ENCODE data around the gene GPR157.
"Not testable (repeated sequence)": the region's sequence is repeated elsewhere in the genome, so short reads cannot be mapped to it uniquely, and the experiment has no call there.

Gene GPR157

GRCh38 chr1:9118186-9118585 is 10.7 kb downstream of the GPR157 start:
- DNase-seq (ENCODE audit: low spot score) = no peak

GRCh38 chr1:9115351-9116205 is 13.3 kb downstream of the GPR157 start:
- DNase-seq (ENCODE audit: low spot score) = no peak

- no peak for DNase-seq (ENCODE audit: low spot score)
These were observed 15.7 kb downstream of the GPR157 start for GRCh38 chr1:9112961-9113880.

- DNase-seq (ENCODE audit: low spot score) = no peak
These were observed 16.9 kb downstream of the GPR157 start for GRCh38 chr1:9111957-9112356.

- no peak for DNase-seq (ENCODE audit: low spot score)
These were observed 17.6 kb downstream of the GPR157 start for GRCh38 chr1:9111357-9111691.

GRCh38 chr1:9110669-9111356 is 18.1 kb downstream of the GPR157 start:
- peak; percentile 79 for DNase-seq (ENCODE audit: low spot score)

DNA sequence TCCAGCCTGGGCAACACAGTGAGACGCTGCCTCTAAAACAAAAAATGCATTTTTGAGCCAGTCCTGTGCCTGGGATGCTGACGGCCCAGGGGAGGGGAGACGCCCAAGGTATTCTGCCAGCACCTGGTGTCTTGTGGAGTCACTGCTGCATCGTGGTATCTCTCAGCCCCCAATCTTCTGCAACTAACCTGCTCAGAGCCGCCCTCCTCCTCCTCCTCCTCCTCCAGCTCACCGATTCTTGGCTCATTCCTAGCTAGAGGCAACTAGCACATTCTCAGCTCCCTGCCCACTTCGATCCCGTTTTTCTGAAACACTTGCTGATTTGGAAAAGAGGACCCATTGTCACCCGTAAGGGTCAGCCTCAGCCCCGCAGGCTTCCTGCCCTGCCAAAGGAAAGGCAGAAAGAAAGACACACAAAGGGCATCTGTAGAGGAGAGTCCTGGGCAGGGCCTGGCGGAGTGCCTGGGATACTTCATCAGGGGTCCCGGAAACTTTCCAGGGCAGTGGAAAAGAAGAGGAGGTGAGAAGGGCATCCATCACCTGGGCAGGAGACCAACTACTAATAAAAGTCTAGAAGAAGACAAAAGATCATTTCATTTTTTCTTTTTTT is 20.7 kb downstream of the GPR157 start:
- DNase-seq (ENCODE audit: low spot score) = no peak

DNA sequence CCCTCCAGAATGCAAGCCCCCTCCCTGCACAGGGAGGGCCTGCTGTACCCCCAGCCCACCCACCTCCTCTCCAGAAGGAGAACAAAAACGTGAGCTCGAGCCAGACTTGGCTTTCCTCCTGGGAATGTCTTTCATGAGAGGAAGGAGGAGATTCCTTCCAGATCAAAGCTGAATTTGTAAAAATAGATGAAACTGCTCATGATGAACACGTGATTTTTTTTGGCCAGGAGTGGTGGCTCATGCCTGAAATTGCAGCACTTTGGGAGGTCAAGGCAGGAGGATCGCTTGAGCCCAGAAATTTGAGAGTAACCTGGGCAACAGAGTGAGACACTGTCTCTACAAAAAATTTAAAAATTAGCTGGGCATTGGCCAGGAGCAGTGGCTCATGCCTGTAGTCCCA is 21.8 kb downstream of the GPR157 start:
- DNase-seq (ENCODE audit: low spot score) = no peak

DNA sequence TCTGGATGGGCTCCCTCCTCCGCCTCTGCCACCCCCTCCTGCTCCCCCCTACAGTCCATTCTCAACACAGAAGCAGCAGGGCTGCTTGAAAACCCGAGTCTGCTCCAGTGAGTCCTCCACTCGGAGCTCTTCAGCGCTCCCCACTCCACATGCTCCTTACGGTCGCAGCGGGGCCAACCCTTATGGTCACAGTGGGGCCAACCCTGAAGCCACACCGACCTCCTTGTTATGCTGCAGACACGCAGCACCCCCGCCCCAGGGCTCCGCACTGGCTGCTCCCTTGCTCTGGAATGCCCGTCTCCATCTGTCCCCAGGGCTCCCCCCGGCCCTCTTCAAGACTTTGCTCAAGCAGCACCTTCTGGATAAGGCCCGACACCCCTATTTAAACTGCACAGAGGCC is 22.6 kb downstream of the GPR157 start:
- DNase-seq (ENCODE audit: low spot score) = no peak

DNA sequence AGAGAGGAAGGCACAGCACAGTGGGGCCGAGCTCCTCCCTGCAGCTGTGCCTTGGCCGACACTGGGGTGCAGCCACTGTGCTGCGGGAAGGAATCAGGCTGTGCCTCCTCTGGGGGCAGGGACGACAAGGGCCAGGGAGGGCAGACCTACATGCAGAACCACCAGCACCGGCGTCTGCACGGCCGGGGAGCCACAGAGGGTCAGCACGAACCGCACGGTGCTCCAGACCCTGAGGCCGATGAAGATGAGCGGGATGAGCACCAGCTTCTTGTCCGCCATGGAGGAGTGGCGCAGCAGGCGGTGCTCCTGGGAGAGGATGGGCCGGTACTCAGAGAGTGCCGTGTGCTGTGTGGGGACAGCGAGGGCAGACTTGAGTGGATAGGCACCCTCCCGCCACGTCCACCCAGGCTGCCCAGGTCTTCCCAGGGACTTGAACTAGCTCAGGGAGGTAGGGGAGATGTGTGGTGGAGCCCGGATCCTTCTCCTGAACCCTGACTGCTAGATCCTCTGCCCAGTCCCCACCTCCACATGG is 23.5 kb downstream of the GPR157 start:
- no peak for DNase-seq (ENCODE audit: low spot score)

DNA sequence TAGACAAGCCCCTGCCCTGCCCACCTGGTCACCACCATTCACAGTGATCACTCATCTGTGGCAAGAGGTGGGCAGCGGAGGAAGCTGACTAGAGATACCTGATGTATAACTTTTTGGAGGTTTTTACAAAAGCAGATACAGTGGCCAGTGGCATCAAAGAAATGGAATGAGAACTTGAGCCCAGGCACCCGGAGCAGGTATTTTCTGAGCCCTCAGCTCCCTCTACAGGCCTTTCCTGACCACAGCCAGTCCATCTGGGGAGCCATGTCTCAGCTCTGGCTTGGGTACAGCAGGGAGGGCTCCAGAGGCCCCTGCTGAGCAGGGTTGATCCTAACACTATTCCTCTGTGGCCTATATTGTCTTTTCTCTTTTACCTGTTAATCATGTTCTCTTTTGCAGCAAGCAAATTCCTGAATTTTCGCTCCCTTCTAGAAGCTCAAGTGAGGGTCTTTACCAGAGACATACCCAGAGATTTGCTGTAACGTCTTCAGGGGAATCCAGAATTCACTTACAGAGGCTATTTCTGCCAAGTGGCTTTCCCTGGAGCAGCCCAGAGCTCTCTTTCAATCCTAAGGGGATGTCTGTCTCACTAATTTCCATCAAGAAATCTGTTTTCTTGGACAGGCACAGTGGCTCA is 27.3 kb downstream of the GPR157 start:
- peak; percentile 60 for DNase-seq (ENCODE audit: low spot score)

GRCh38 chr1:9100471-9101043 is 28.3 kb downstream of the GPR157 start:
- DNase-seq (ENCODE audit: low spot score) = no peak

DNA sequence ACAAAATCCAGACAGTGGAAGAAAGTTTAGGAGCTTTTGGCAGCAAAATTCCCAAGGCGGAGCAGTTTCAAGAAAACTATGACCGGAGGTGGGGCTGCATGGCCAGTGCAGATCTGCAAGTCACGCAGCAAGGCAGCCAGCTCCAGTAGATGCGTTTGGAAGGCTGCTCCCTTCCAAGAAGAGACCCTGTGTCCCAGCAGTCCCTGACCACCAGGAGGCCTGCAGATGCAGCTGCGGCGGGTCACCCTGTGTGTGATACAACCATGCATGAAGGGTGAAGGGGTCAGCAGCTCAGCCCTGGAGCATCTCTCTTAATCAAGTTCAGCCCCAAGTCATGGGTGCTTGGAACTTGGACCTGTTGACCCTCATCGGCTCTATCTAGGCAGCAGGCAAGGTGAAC is 29.3 kb downstream of the GPR157 start:
- DNase-seq (ENCODE audit: low spot score) = no peak

DNA sequence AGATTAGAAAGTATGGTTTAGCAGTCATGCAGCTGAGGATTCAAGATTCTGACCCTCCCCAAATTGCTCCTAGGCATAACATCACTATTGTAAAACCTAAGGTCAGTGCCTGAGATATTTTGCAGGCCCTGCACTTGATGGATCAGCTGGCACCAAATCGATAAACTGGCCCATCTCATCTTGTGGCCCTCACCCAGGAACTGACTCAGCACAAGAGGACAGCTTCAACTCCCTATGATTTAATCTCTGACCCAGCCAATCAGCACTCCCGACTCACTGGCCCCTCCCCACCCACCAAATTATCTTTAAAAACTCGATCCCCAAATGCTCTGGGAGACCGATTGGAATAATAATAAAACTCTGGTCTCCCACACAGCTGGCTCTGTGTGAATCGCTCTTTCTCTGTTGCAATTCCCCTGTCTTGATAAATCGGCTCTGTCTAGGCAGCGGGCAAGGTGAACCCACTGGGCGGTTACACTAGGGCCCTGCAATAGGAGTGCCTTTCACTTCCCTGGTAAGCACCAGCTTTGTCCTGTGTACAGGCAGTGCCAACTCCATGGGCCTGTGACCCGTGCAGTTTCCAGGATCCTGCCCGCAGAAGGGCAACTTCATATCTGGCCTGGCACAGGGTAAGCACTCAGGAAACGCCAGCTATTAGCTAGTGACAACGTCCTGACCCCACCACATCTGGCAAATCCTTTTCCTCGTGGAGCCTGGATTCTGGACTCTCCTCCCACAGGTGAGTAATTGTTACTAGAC is 30.8 kb downstream of the GPR157 start:
- DNase-seq (ENCODE audit: low spot score) = no peak

GRCh38 chr1:9095818-9096217 is 33.1 kb downstream of the GPR157 start:
- DNase-seq (ENCODE audit: low spot score) = no peak

- not testable (repeated sequence) for DNase-seq (ENCODE audit: low spot score)
These were observed 34.8 kb downstream of the GPR157 start for GRCh38 chr1:9093996-9094595.

DNA sequence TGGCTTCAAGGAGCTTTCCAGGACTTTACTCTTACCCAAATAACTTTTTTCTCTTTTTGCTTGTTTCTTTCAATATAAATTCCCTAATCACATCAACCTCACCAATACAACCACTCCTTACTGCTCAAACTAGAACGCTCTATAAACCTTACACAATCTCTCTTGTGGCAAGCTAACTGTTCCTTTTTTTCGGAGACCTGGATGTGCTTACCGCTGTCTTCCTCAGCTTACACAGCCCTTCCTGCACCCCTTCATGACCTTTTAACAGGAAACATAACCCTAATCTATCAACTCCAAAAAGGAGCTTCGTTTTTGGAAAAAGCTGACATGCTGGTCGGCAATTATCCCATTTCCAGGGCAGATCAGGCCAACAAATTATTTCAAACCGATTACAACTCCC is 35.3 kb downstream of the GPR157 start:
- DNase-seq (ENCODE audit: low spot score) = no peak

- no peak for DNase-seq (ENCODE audit: low spot score)
These were observed 35.8 kb downstream of the GPR157 start for GRCh38 chr1:9093091-9093490.

GRCh38 chr1:9088807-9089206 is 40.1 kb downstream of the GPR157 start:
- DNase-seq (ENCODE audit: low spot score) = no peak

Data from RKO (cell line).